Transverse colon (tissue), 4 donors: ENCODE data around the gene PDZD7.

Experiments
- EP300 ChIP-seq: sonication (generic); formaldehyde crosslinking; IDR thresholded peaks from one replicate; pipeline ENCODE4 v1.6.1; 2017; ENCODE audit warnings: antibody characterized with exemption, low read depth
- POLR2A ChIP-seq: fragments of 450-650 bp; IDR thresholded peaks from one replicate; pipeline ENCODE4 v1.6.1; 2016; ENCODE audit warnings: antibody characterized with exemption, mild to moderate bottlenecking, moderate library complexity
- POLR2AphosphoS5 ChIP-seq, 3 donors: sonication (generic); formaldehyde crosslinking; IDR thresholded peaks; one replicate each; pipeline ENCODE4 v1.6.1; 2016; ENCODE audit warnings: antibody characterized with exemption in 3 of 3
- TF ChIP-seq, protein P1 (sequence below), 5 experiments: fragments of 200-600 bp in 3 of 5; fragments of 450-650 bp in 2 of 5; sonication (generic) in 3 of 5; IDR thresholded peaks; 1 replicate in 2 of 5; 2 replicates in 3 of 5; pipeline ENCODE4 v1.5.1; 2016 to 2017; ENCODE audit warnings: antibody characterized with exemption in 5 of 5, inconsistent platforms in 3 of 5, mild to moderate bottlenecking in 2 of 5, moderate library complexity in 1 of 5

DNA sequence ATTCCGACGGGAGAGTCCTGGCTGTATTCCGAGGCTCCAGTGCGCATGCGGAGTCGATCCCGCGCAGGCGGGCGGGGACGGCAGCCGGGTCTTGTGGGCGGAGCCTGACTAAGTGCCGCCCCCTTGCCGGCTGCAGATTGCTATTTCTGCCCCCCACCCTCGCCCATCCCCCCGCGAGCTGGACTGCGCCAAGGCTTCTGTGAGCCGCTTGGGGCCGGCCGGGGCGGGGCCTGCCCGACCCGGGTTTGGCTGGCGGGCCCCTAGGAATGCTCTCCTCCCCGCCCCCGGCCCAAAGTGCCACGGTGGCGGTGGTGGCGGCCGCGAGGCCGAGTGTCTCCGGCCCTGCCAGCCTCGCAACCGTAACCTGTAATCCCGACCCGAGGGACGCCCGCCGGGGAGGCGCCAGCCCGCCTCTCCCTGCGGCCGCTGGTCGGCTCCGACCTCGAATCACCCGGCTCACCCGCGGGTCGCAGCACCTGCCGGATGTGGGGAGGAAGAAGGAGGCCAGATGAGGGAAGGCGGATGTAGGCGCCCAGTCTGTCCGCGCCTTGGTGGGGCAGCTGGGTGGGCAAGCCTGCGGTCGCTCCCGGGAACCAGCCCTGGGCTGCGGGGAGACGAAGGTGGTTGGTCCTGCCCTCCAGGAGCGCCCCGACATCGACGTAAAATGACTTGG lies 30.2 kb upstream of the PDZD7 start:
- TF ChIP-seq, protein P1, sequence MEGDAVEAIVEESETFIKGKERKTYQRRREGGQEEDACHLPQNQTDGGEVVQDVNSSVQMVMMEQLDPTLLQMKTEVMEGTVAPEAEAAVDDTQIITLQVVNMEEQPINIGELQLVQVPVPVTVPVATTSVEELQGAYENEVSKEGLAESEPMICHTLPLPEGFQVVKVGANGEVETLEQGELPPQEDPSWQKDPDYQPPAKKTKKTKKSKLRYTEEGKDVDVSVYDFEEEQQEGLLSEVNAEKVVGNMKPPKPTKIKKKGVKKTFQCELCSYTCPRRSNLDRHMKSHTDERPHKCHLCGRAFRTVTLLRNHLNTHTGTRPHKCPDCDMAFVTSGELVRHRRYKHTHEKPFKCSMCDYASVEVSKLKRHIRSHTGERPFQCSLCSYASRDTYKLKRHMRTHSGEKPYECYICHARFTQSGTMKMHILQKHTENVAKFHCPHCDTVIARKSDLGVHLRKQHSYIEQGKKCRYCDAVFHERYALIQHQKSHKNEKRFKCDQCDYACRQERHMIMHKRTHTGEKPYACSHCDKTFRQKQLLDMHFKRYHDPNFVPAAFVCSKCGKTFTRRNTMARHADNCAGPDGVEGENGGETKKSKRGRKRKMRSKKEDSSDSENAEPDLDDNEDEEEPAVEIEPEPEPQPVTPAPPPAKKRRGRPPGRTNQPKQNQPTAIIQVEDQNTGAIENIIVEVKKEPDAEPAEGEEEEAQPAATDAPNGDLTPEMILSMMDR (IDR thresholded peaks at IDR 0.05), result no peak
- TF ChIP-seq POLR2AphosphoS5 (IDR thresholded peaks at IDR 0.05) (peak; percentile 16 to 71 (median 67)), POLR2A (peak; percentile 86), EP300 (no peak)
